ENCODE measurements around the gene ACRV1. TPM values are rescaled to one million over a fixed set of nuclear protein-coding genes. Genes with fewer than 3 reads are reported as not detected.

ACRV1 gene
- total RNA-seq, 1 donor from 2014 or later = not detected

GRCh38 chr11:125625630-125626287, 54.9 kb downstream of the ACRV1 start:
- DNase-seq = peak; percentile 80
- H3K4me1 Mint-ChIP-seq = peaks cover 20% of the 10 kb centered on the region
- peak; percentile 93 for ATAC-seq (ENCODE audit: low read depth)
- peaks cover 22% of the 10 kb centered on the region for H3K36me3 Mint-ChIP-seq (ENCODE audit: low read depth)
- CTCF ChIA-PET = interaction anchor here (0.8 to 1.3 kb wide), 3 partner anchors 262 to 568 kb away, joined by 3 to 5 read pairs (median 3); partner anchors contain the start of genes HYLS1 and PUS3
- intact Hi-C loops (cut with micrococcal nuclease) = loop anchor here (1.0 to 10.0 kb wide), 9 partner anchors 19 to 589 kb away; partner anchors contain the start of genes CDON, EI24, FAM118B and HYLS1
- H3K27me3 Mint-ChIP-seq = no peaks in the 10 kb centered on the region
- peak overlapping the region; percentile 91 for H3K4me3 Mint-ChIP-seq
- POLR2A ChIA-PET = interaction anchor here (0.6 to 3.0 kb wide), 10 partner anchors 8 to 643 kb away, joined by 3 to 49 read pairs (median 6); partner anchors contain the start of genes EI24, FOXRED1, HYLS1 and PUS3
- no peaks in the 10 kb centered on the region for H3K9me3 Mint-ChIP-seq
- peak overlapping the region; percentile 98 for H3K27ac Mint-ChIP-seq
- no peak for TF ChIP-seq CTCF (IDR thresholded peaks at IDR 0.05)

GRCh38 chr11:125625225-125625629, 55.4 kb downstream of the ACRV1 start:
- CTCF ChIA-PET = interaction anchor here (0.8 to 1.3 kb wide), 2 partner anchors 278 to 569 kb away, joined by 3 to 5 read pairs; partner anchors contain the start of gene PUS3
- H3K27me3 Mint-ChIP-seq = no peaks in the 10 kb centered on the region

GRCh38 chr11:125624756-125625213, 55.9 kb downstream of the ACRV1 start, which contains the start of gene CHEK1:
TSS of gene CHEK1 (plus strand) at chr11:125625163. CDS start at chr11:125626769, 1,606 bp downstream.
- H3K36me3 Mint-ChIP-seq (ENCODE audit: low read depth) = peaks cover 31% of the 10 kb centered on the region
- no peaks in the 10 kb centered on the region for H3K27me3 Mint-ChIP-seq
- ChIA-PET POLR2A (interaction anchor here (1.0 to 3.0 kb wide), 7 partner anchors 9 to 513 kb away, joined by 3 to 49 read pairs (median 6); partner anchors contain the start of genes EI24, HYLS1, PUS3 and STT3A), CTCF (interaction anchor here (0.8 to 1.3 kb wide), 2 partner anchors 278 to 569 kb away, joined by 3 to 5 read pairs; partner anchors contain the start of gene PUS3)
- peaks cover 20% of the 10 kb centered on the region for H3K4me1 Mint-ChIP-seq
- H3K9me3 Mint-ChIP-seq = no peaks in the 10 kb centered on the region
- peak within 1 kb of the TSS; percentile 91 for H3K4me3 Mint-ChIP-seq
- intact Hi-C loops (cut with micrococcal nuclease) = loop anchor here (1.0 to 10.0 kb wide), 9 partner anchors 18 to 590 kb away; partner anchors contain the start of genes CDON, EI24, FAM118B and HYLS1
- H3K27ac Mint-ChIP-seq = peak within 1 kb of the TSS; percentile 98
- TF ChIP-seq CTCF (IDR thresholded peaks at IDR 0.05) = no peak
- DNase-seq = no peak
- ATAC-seq (ENCODE audit: low read depth) = no peak

More at GRCh38 chr11:125625225-125625629, 55.4 kb downstream of the ACRV1 start:
- Mint-ChIP-seq H3K9me3 (no peaks in the 10 kb centered on the region), H3K27ac (peak overlapping the region; percentile 98), H3K4me1 (peaks cover 20% of the 10 kb centered on the region), H3K4me3 (peak overlapping the region; percentile 91), H3K36me3 (ENCODE audit: low read depth) (peaks cover 27% of the 10 kb centered on the region)
- no peak for TF ChIP-seq CTCF (IDR thresholded peaks at IDR 0.05)
- ATAC-seq (ENCODE audit: low read depth) (no peak), DNase-seq (no peak)
- intact Hi-C loops (cut with micrococcal nuclease) = loop anchor here (1.0 to 10.0 kb wide), 9 partner anchors 18 to 590 kb away; partner anchors contain the start of genes CDON, EI24, FAM118B and HYLS1
- POLR2A ChIA-PET = interaction anchor here (0.6 to 3.0 kb wide), 10 partner anchors 9 to 644 kb away, joined by 3 to 49 read pairs (median 6); partner anchors contain the start of genes EI24, FOXRED1, HYLS1 and PUS3

GRCh38 chr11:125623064-125623463, 57.6 kb downstream of the ACRV1 start:
- DNase-seq (no peak), ATAC-seq (ENCODE audit: low read depth) (no peak)
- H3K27me3 Mint-ChIP-seq = no peaks in the 10 kb centered on the region
- intact Hi-C loops (cut with micrococcal nuclease) = loop anchor here (10.0 kb wide), 1 partner anchor 592 kb away; the partner anchor contains the start of genes FAM118B and RPUSD4
- ChIA-PET POLR2A (no interaction called here), CTCF (no interaction called here)
- no peak overlapping the region for H3K27ac Mint-ChIP-seq
- H3K4me3 Mint-ChIP-seq = no peak overlapping the region
- TF ChIP-seq CTCF (IDR thresholded peaks at IDR 0.05) = no peak
- H3K36me3 Mint-ChIP-seq (ENCODE audit: low read depth) = peaks cover 49% of the 10 kb centered on the region
- peaks cover 20% of the 10 kb centered on the region for H3K4me1 Mint-ChIP-seq
- no peaks in the 10 kb centered on the region for H3K9me3 Mint-ChIP-seq
